Measurements from ENCODE around the gene ZNF804A. TPM values are rescaled to one million over a fixed set of nuclear protein-coding genes. Genes with fewer than 3 reads are reported as not detected.

Gene ZNF804A
- total RNA-seq, 2 experiments from 2014 or later = not detected

GRCh38 chr2:184633726-184634125 is 35.4 kb downstream of the ZNF804A start:
- intact Hi-C loops (cut with DNase I, micrococcal nuclease) = no loop called here
- no peaks in the 10 kb centered on the region for H3K27me3 Mint-ChIP-seq

GRCh38 chr2:184637781-184638180 is 39.5 kb downstream of the ZNF804A start:
- Histone ChIP-seq H3K4me1 (ENCODE audit: insufficient read depth, low read length) (no peaks in the 10 kb centered on the region), H3K4me3 (ENCODE audit: low read length) (no peak overlapping the region), H3K27ac (ENCODE audit: low read depth in 1 of 2, low read length in 2 of 2) (no peak overlapping the region), H3K9me3 (ENCODE audit: control insufficient read depth in 1 of 2, insufficient read depth in 1 of 2, low read length in 2 of 2) (peaks cover 0 to 7% of the 10 kb centered on the region in 2 experiments), H3K27me3 (ENCODE audit: control insufficient read depth in 1 of 2, insufficient read depth in 2 of 2, low read length in 2 of 2) (no peaks in the 10 kb centered on the region), H3K36me3 (ENCODE audit: insufficient read depth, low read length) (no peaks in the 10 kb centered on the region)
- H3K27ac Mint-ChIP-seq = no peak overlapping the region
- ChIA-PET CTCF (no interaction called here), POLR2A (no interaction called here)
- H3K9me3 Mint-ChIP-seq = no peaks in the 10 kb centered on the region
- DNase-seq = no peak
- no peak for TF ChIP-seq CTCF (IDR thresholded peaks at IDR 0.05)
- no peaks in the 10 kb centered on the region for H3K4me1 Mint-ChIP-seq (ENCODE audit: low read depth)
- ATAC-seq (ENCODE audit: poor library complexity) = no peak
- no peaks in the 10 kb centered on the region for H3K36me3 Mint-ChIP-seq (ENCODE audit: low read depth)
- H3K27me3 Mint-ChIP-seq = no peaks in the 10 kb centered on the region
- no peak overlapping the region for H3K4me3 Mint-ChIP-seq
- intact Hi-C loops (cut with DNase I, micrococcal nuclease) = no loop called here

More at GRCh38 chr2:184633726-184634125, 35.4 kb downstream of the ZNF804A start:
- no peaks in the 10 kb centered on the region for H3K4me1 ChIP-seq (ENCODE audit: insufficient read depth, low read length)
- TF ChIP-seq CTCF (IDR thresholded peaks at IDR 0.05) = no peak
- H3K36me3 Mint-ChIP-seq (ENCODE audit: low read depth) = no peaks in the 10 kb centered on the region
- no peak for ATAC-seq (ENCODE audit: poor library complexity)
- H3K4me1 Mint-ChIP-seq (ENCODE audit: low read depth) = no peaks in the 10 kb centered on the region
- no peaks in the 10 kb centered on the region for H3K36me3 ChIP-seq (ENCODE audit: insufficient read depth, low read length)
- H3K4me3 ChIP-seq (ENCODE audit: low read length) = no peak overlapping the region
- H3K9me3 Mint-ChIP-seq = no peaks in the 10 kb centered on the region
- no peak overlapping the region for H3K4me3 Mint-ChIP-seq
- POLR2A ChIA-PET = no interaction called here
- H3K27ac ChIP-seq (ENCODE audit: low read depth in 1 of 2, low read length in 2 of 2) = no peak overlapping the region
- no peak for DNase-seq
- H3K27ac Mint-ChIP-seq = no peak overlapping the region
- H3K27me3 ChIP-seq (ENCODE audit: control insufficient read depth in 1 of 2, insufficient read depth in 2 of 2, low read length in 2 of 2) = no peaks in the 10 kb centered on the region
- CTCF ChIA-PET = no interaction called here
- H3K9me3 ChIP-seq (ENCODE audit: control insufficient read depth in 1 of 2, insufficient read depth in 1 of 2, low read length in 2 of 2) = peaks cover 0 to 3% of the 10 kb centered on the region in 2 experiments

DNA sequence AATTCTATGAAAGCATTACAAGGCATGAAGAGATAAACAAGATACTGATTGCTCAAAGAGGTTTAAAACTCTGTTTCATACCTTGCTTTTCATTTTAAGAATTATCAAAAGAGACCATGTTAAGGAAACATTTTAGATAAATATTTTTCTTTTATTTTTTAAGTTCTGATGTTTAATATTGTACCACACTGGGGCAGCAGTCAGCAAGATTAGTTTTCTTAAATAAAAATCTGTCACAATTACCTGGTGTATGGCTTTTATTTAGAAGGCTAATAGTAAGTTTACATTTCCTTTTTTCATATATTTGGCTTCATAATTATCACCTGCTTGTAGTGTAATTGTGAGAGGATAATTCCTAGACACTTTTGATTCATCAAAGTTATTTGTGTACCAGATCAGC is 46.4 kb downstream of the ZNF804A start:
- intact Hi-C loops (cut with DNase I, micrococcal nuclease) = no loop called here
- Histone ChIP-seq H3K4me3 (ENCODE audit: low read length) (no peak overlapping the region), H3K27ac (ENCODE audit: low read depth in 1 of 2, low read length in 2 of 2) (no peak overlapping the region), H3K27me3 (ENCODE audit: control insufficient read depth in 1 of 2, insufficient read depth in 2 of 2, low read length in 2 of 2) (no peaks in the 10 kb centered on the region), H3K9me3 (ENCODE audit: control insufficient read depth in 1 of 2, insufficient read depth in 1 of 2, low read length in 2 of 2) (peaks cover 0 to 12% of the 10 kb centered on the region in 2 experiments), H3K36me3 (ENCODE audit: insufficient read depth, low read length) (no peaks in the 10 kb centered on the region), H3K4me1 (ENCODE audit: insufficient read depth, low read length) (no peaks in the 10 kb centered on the region)
- ATAC-seq (ENCODE audit: poor library complexity) (no peak), DNase-seq (no peak)
- CTCF ChIA-PET = no interaction called here
- no peaks in the 10 kb centered on the region for H3K4me1 Mint-ChIP-seq (ENCODE audit: low read depth)
- no peak for TF ChIP-seq CTCF (IDR thresholded peaks at IDR 0.05)
- H3K9me3 Mint-ChIP-seq = peaks cover 5% of the 10 kb centered on the region
- no peak overlapping the region for H3K27ac Mint-ChIP-seq
- H3K4me3 Mint-ChIP-seq = no peak overlapping the region
- H3K36me3 Mint-ChIP-seq (ENCODE audit: low read depth) = no peaks in the 10 kb centered on the region
- POLR2A ChIA-PET = no interaction called here
- H3K27me3 Mint-ChIP-seq = no peaks in the 10 kb centered on the region
